Placental epithelial cell (primary cell): ENCODE measurements around the gene RDH5. TPM values are rescaled to one million over a fixed set of nuclear protein-coding genes. Genes with fewer than 3 reads are reported as not detected.

Source experiments
- small RNA-seq: library from RNA; depleted of rRNA; stranded (forward); fragments of <200 nt; gene quantifications from one replicate; pipeline ENCODE3, GENCODE V24; 2012
- total RNA-seq: library from RNA; depleted of rRNA; stranded (reverse); fragments of >200 nt; gene quantifications from 2 replicates; pipeline ENCODE4 v1.2.3, GENCODE V29; 2012

Gene RDH5, protein sequence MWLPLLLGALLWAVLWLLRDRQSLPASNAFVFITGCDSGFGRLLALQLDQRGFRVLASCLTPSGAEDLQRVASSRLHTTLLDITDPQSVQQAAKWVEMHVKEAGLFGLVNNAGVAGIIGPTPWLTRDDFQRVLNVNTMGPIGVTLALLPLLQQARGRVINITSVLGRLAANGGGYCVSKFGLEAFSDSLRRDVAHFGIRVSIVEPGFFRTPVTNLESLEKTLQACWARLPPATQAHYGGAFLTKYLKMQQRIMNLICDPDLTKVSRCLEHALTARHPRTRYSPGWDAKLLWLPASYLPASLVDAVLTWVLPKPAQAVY
- total RNA-seq, result 2.3 and 5.9 TPM in 2 replicates

DNA sequence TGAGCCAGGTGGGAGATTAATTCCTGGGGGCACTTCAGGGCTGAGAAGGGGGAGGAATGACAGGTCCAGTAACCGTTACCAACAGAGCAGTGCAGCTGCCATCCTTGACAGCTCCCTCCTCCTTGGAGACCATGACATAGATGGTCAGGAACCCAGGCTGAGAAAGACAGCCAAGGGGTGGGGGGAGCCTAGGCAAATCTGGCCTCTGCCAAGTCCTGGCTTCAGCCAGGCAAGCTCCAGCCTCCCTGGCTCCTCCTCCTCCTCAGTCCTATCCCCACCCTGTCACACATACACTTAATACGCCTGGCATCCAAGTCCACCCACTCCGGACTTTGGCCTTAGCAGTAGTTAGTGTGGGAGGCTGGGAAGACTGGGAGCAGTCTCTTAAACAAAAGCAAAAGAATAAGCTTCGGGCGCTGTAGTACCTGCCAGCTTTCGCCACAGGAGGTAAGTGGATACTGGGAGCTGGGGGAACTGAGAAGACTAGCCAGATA is at the start of gene RDH5:
RDH5 (plus strand) TSS at position 323 of the 494 bp plus-strand sequence. CDS start 792 bp downstream, outside the sequence.

DNA sequence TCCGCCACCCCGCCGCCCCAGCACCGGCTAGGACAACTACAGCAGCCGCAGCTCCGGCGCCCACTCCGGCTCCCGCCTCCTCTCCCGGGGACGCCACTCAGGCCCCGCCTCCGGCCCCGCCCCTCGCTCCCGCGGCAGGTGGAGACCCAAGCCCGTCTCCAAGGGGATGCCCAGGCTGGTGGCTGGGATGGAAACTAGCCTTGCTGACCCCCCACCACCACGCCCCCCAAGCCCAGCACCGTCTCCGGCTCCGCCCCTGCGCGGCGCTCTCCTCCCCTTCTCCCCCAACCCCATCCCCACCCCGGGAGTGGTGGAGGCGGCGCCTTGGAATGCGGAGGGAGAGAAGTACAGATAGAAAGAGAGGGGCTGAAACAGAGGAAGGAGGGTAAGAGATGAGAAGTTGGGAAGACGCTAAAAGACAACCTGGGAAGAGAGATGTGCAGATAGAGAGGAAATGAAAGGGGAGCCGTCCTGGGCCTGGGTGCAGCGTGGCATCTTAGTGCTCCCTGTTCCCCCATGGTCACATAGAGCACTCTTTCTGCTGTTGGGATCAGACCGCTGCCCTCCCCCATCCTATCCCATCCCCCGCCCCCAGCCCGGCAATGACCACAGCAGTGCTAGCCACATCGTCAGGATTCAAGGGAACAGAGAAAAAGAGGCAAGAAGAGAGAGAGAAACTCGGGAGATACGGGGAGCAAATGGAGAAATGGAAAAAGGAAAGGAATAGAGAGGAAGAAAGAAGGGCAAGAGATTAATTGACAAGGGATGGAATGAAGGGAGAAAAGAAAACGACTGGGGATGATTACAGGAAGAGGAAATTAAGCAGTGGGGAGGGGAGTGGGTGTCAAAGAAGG is 12.1 kb upstream of the RDH5 start, which contains the start of gene ITGA7:
ITGA7 (minus strand) TSS at position 64 of the 854 bp plus-strand sequence. CDS start 222 bp downstream, outside the sequence.

DNA sequence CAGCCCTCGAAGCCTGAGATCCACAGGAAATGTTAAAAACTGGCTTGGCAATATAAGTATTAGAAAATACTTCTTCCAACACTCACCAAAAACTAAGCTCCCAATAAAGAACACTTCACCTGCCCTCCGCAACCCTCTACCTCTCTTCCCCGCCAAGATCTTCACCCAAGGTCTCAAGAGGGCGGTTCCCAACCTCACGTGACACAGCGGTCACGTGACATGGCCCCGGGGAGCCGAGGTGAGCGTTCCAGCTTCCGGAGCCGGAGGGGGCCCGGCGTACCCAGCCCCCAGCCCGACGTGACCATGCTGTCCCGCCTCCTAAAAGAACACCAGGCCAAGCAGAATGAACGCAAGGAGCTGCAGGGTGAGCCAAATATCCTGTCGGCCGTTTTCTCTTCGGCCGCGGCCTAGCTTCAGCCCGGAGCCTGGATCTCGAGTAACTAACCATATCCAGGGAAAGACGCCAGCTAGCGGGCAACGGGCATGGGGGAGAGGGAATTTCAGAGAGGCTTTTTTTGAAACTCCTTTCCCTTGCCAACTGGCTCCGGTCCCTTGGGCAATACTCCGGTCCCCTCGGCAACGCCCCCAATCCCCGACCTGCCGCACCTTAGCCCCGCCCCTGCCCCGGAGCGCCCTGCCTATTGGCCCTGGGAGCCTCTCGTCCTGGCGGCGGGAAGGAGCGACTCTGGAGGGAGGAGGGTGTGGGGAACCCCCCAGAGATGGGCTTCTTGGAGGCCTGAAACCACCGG is 4.2 kb upstream of the RDH5 start, which contains the start of gene BLOC1S1:
BLOC1S1 (plus strand) TSS at position 214 of the 749 bp plus-strand sequence; CDS start at position 220, 6 bp downstream.

DNA sequence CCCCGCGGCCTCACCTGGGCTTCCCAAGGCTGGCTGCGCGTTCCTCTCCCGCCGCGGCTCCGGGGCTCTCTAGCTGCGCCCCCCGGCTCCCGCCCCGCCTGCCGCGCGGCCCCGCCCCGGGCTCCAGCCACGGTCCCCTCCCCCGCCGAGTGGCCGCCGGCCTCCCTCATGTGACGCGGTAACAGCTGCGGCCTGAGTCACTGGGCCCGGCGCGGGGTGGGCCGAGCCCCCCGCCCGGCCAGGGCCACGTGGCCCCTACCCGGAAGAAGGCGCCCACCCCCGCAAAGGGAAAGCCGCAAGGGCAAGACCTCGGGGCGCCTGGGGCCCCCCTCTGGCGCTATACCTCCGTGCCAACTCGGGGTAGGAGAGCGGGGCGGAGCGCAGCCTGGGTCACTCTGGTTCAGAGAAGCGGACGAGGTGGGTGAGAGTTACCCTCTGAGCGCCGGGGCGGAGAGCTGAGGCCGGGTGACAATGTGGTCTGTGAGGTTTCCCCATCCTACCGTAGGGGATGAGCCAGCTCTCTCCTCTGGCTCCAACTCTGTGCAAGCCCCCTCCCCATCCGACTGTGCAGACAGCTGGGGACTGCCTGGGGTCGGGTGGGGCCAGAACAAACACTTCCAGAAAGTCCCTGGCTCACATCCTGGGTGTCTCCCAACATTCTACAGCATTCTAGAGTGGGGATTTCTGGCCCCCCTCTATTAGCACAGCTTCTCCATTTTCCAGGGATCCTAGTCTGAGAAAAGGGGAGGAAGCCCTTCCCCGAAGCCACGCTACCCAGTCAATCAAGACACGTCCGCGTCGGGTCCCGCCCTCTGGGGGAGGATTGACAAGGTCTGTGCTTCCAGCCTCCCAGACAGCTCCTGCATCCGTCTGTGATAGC is 9.0 kb downstream of the RDH5 start, which contains the start of gene CD63:
CD63 (minus strand) TSS at position 71 of the 880 bp plus-strand sequence. CDS start 668 bp downstream, outside the sequence.

DNA sequence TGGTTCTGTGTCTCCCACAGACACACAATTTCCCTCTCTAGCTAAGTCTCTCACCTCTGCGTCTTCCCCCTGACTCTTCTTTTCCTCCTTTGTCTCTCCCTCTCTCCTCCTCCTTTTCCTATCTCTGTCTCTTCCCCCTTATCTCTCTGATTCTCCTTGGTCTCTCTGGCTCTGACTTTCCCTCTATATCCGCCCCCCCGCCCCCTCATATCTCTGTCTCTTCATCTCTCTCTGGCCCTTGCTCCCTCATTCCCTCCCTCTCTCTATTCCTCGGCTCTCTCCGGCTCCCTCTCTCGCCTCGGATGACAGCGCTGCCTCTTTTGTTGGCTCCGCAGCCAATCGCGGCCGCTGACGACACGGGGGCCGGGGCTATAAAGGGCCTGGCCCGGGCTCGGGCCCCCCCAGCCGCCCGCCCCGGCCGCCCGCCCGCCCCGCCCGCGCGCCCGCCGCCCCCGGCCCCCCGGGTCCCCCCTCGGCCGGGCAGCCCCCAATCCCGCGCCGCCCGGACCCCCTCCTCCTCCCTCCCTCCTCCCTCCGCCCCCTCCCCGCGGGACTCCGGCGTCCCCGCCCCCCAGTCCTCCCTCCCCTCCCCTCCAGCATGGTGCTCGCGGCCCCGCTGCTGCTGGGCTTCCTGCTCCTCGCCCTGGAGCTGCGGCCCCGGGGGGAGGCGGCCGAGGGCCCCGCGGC is 22.7 kb downstream of the RDH5 start, which contains the start of gene GDF11:
GDF11 (plus strand) TSS at position 404 of the 687 bp plus-strand sequence; CDS start at position 599, 195 bp downstream.

Small RNA genes within 50 kb of the gene (small RNA-seq; reads per million reads assigned to genes)
- not detected for gene AC009779.1
- not detected for gene RF00017

Other genes starting within 250 kb of the RDH5 start
- not detected in 2 replicates for gene OR6C68, start 228.0 kb upstream of the RDH5 start, total RNA-seq
- not detected in 2 replicates for gene OR6C4, start 170.8 kb upstream of the RDH5 start, total RNA-seq
- not detected in 2 replicates for gene OR2AP1, start 147.9 kb upstream of the RDH5 start, total RNA-seq
- not detected in 2 replicates for gene OR10P1, start 83.5 kb upstream of the RDH5 start, total RNA-seq
- gene ITGA7, start 12.5 kb upstream of the RDH5 start, total RNA-seq, result 0.22 and 0.39 TPM in 2 replicates
- 33.4 and 64.9 TPM in 2 replicates for gene BLOC1S1, start 4.3 kb upstream of the RDH5 start, total RNA-seq
- 692 and 1,100 TPM in 2 replicates for gene CD63, start 8.6 kb downstream of the RDH5 start, total RNA-seq
- 1.6 and 5.3 TPM in 2 replicates for gene GDF11, start 22.7 kb downstream of the RDH5 start, total RNA-seq
- gene SARNP, start 97.3 kb downstream of the RDH5 start, total RNA-seq, result 45.9 and 68.3 TPM in 2 replicates
- gene ORMDL2, start 97.6 kb downstream of the RDH5 start, total RNA-seq, result 19.2 and 36.0 TPM in 2 replicates
- gene DNAJC14, start 109.2 kb downstream of the RDH5 start, total RNA-seq, result 42.8 and 55.3 TPM in 2 replicates
- 4.7 and 4.9 TPM in 2 replicates for gene MMP19, start 122.5 kb downstream of the RDH5 start, total RNA-seq
- gene PYM1, start 207.5 kb downstream of the RDH5 start, total RNA-seq, result 20.7 and 33.4 TPM in 2 replicates
- gene DGKA, start 210.8 kb downstream of the RDH5 start, total RNA-seq, result 143 and 269 TPM in 2 replicates
- 2.1 and 7.1 TPM in 2 replicates for gene PMEL, start 245.6 kb downstream of the RDH5 start, total RNA-seq
- gene CDK2, start 246.4 kb downstream of the RDH5 start, total RNA-seq, result 50.5 and 62.8 TPM in 2 replicates